Mesenchymal stem cell (in vitro differentiated cells and primary cell): ENCODE measurements around the gene IL3.
A peak's percentile ranks its signal among the peaks of the same experiment; 100 is the strongest.

Experiments
- DNase-seq: peaks from one replicate; pipeline ENCODE4 v3.0.0-alpha.2; 2013
- H2AFZ ChIP-seq: one replicate; pipeline ENCODE4 v1.6.1; 2013; ENCODE audit warnings: low read depth, mild to moderate bottlenecking, control low read depth, inconsistent platforms, low read length, moderate library complexity
- H2AK5ac ChIP-seq: 2 replicates; pipeline ENCODE4 v1.6.1; 2013; ENCODE audit warnings: low read length, moderate library complexity, mild to moderate bottlenecking, inconsistent platforms; ENCODE audit not compliant: severe bottlenecking
- H2BK120ac ChIP-seq: one replicate; pipeline ENCODE4 v1.6.1; 2013; ENCODE audit warnings: low read depth, mild to moderate bottlenecking, inconsistent platforms, low read length, moderate library complexity
- H2BK12ac ChIP-seq, 2 experiments: one replicate each; pipeline ENCODE4 v1.6.1; 2013; ENCODE audit warnings: inconsistent platforms in 2 of 2, low read length in 2 of 2, mild to moderate bottlenecking in 2 of 2, moderate library complexity in 2 of 2, control low read depth in 1 of 2
- H2BK15ac ChIP-seq: one replicate; pipeline ENCODE4 v1.6.1; 2013; ENCODE audit warnings: mild to moderate bottlenecking, low read depth, inconsistent platforms; ENCODE audit not compliant: poor library complexity, severe bottlenecking
- H2BK5ac ChIP-seq: 2 replicates; pipeline ENCODE4 v1.6.1; 2013; ENCODE audit warnings: low read depth, mild to moderate bottlenecking, low read length, control low read depth, inconsistent platforms; ENCODE audit not compliant: poor library complexity, severe bottlenecking
- H3K14ac ChIP-seq, 2 experiments: one replicate each; pipeline ENCODE4 v1.6.1; 2013; ENCODE audit warnings: inconsistent platforms in 2 of 2, low read length in 2 of 2, control low read depth in 1 of 2, mild to moderate bottlenecking in 1 of 2, moderate library complexity in 1 of 2
- H3K18ac ChIP-seq, 2 experiments: one replicate each; pipeline ENCODE4 v1.6.1; 2013; ENCODE audit warnings: inconsistent platforms in 2 of 2, low read length in 2 of 2, control low read depth in 1 of 2, low read depth in 1 of 2, mild to moderate bottlenecking in 1 of 2
- H3K23ac ChIP-seq, 2 experiments: one replicate each; pipeline ENCODE4 v1.6.1; 2013; ENCODE audit warnings: inconsistent platforms in 2 of 2, low read length in 2 of 2, mild to moderate bottlenecking in 2 of 2, moderate library complexity in 2 of 2, control low read depth in 1 of 2
- H3K27ac ChIP-seq: 2 replicates; pipeline ENCODE4 v1.5.1; 2013; ENCODE audit warnings: mild to moderate bottlenecking, moderate library complexity, low read length, control low read depth, inconsistent platforms; ENCODE audit not compliant: poor library complexity, severe bottlenecking
- H3K27me3 ChIP-seq, 2 experiments: 2 replicates each; pipeline versions ENCODE4 v1.6.1 to v1.7.0; 2013; ENCODE audit warnings: low read length in 2 of 2, mild to moderate bottlenecking in 2 of 2, moderate library complexity in 2 of 2, control low read depth in 1 of 2, inconsistent platforms in 1 of 2; ENCODE audit not compliant: control insufficient read depth in 1 of 2, insufficient read depth in 1 of 2
- H3K36me3 ChIP-seq, 2 experiments: 2 replicates each; pipeline versions ENCODE4 v1.6.1 to v1.7.0; 2013; ENCODE audit warnings: low read length in 2 of 2, control low read depth in 1 of 2, inconsistent platforms in 1 of 2, low read depth in 1 of 2, mild to moderate bottlenecking in 1 of 2; ENCODE audit not compliant: insufficient read depth in 2 of 2, control insufficient read depth in 1 of 2
- H3K4ac ChIP-seq, 2 experiments: one replicate each; pipeline ENCODE4 v1.6.1; 2013; ENCODE audit warnings: inconsistent platforms in 2 of 2, low read length in 2 of 2, mild to moderate bottlenecking in 2 of 2, moderate library complexity in 2 of 2, control low read depth in 1 of 2, low read depth in 1 of 2
- H3K4me1 ChIP-seq: 2 replicates; pipeline ENCODE4 v1.6.1; 2013; ENCODE audit warnings: low read depth, low read length, control low read depth; ENCODE audit not compliant: control insufficient read depth, insufficient read depth
- H3K4me2 ChIP-seq: 2 replicates; pipeline ENCODE4 v1.6.1; 2013; ENCODE audit warnings: low read length, mild to moderate bottlenecking, inconsistent platforms; ENCODE audit not compliant: poor library complexity, severe bottlenecking
- H3K4me3 ChIP-seq, 2 experiments: 2 replicates each; pipeline versions ENCODE4 v1.5.1 to v1.7.0; 2013; ENCODE audit warnings: low read length in 2 of 2, mild to moderate bottlenecking in 2 of 2, control low read depth in 1 of 2, low read depth in 1 of 2; ENCODE audit not compliant: insufficient read depth in 1 of 2
- H3K79me1 ChIP-seq: replicated peaks from 2 replicates; pipeline ENCODE4 v1.6.1; 2013; ENCODE audit warnings: mild to moderate bottlenecking, control low read depth, low read length, inconsistent platforms; ENCODE audit not compliant: poor library complexity, severe bottlenecking
- H3K9ac ChIP-seq: 2 replicates; pipeline ENCODE4 v1.7.0; 2013; ENCODE audit warnings: mild to moderate bottlenecking, low read length, moderate library complexity
- H3K9me3 ChIP-seq: 2 replicates; pipeline ENCODE4 v1.7.0; 2013; ENCODE audit warnings: mild to moderate bottlenecking, low read length; ENCODE audit not compliant: control insufficient read depth
- H4K8ac ChIP-seq: one replicate; pipeline ENCODE4 v1.6.1; 2013; ENCODE audit warnings: inconsistent platforms, mild to moderate bottlenecking, low read length, moderate library complexity
- H4K91ac ChIP-seq: one replicate; pipeline ENCODE4 v1.6.1; 2013; ENCODE audit warnings: mild to moderate bottlenecking, low read length, inconsistent platforms
- WGBS: methylation state at CpG from one replicate; pipeline ENCODE4 v1.1.7; 2013; ENCODE audit warnings: mixed read lengths; 5-methylcytosine and 5-hydroxymethylcytosine counted together

IL3 gene

DNA sequence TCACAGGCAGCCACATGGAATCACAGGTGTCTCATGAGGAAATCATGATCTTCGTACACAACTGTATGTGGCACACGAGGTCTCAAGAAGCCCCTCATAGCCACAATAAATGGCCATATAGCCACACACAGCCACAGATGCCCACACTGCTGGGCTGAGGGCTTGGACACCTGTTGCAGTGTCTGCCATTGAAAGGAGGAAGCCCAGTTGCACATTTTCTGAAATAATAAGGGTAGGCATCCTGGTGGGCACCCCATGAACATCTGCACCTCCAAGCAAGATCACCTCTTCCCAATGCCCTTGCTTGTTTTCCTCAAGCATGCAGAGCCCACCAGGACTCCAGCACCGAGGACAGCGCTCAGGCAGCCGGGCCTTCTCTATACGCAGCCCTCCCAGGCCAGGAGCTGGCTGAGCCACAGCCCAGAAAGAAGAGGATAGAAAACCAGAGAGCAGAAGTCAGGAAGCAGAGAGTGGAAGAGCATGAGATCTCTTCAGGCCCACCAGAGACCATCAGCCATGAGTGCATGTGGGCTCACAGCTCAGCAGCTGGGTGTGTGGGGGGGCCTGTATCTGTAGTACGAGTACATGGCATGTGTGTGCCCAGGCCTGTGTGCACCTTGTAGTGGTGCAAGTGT is 48.0 kb upstream of the IL3 start:
- H4K91ac ChIP-seq = no peak overlapping the region
- H2AK5ac ChIP-seq = no peak overlapping the region
- H2BK5ac ChIP-seq = no peak overlapping the region
- DNase-seq = peak; percentile 75
- H2BK120ac ChIP-seq = no peak overlapping the region
- H2AFZ ChIP-seq = no peak overlapping the region
- no peak overlapping the region for H3K18ac ChIP-seq
- no peak overlapping the region for H3K14ac ChIP-seq
- no peaks in the 10 kb centered on the region for H3K36me3 ChIP-seq
- H2BK12ac ChIP-seq = no peak overlapping the region
- peaks cover 66 to 85% of the 10 kb centered on the region in 2 experiments for H3K27me3 ChIP-seq
- H3K4ac ChIP-seq = no peak overlapping the region
- WGBS = 7% methylated on average over 5 of the region's 7 CpGs
- no peak overlapping the region for H2BK15ac ChIP-seq
- H3K4me1 ChIP-seq = peaks cover 11% of the 10 kb centered on the region
- H3K9ac ChIP-seq = no peak overlapping the region
- no peak overlapping the region for H3K23ac ChIP-seq
- no peak overlapping the region for H3K4me3 ChIP-seq
- no peak overlapping the region for H3K4me2 ChIP-seq
- no peak overlapping the region for H3K27ac ChIP-seq
- H3K9me3 ChIP-seq = no peaks in the 10 kb centered on the region
- no peaks in the 10 kb centered on the region for H3K79me1 ChIP-seq
- H4K8ac ChIP-seq = no peak overlapping the region

DNA sequence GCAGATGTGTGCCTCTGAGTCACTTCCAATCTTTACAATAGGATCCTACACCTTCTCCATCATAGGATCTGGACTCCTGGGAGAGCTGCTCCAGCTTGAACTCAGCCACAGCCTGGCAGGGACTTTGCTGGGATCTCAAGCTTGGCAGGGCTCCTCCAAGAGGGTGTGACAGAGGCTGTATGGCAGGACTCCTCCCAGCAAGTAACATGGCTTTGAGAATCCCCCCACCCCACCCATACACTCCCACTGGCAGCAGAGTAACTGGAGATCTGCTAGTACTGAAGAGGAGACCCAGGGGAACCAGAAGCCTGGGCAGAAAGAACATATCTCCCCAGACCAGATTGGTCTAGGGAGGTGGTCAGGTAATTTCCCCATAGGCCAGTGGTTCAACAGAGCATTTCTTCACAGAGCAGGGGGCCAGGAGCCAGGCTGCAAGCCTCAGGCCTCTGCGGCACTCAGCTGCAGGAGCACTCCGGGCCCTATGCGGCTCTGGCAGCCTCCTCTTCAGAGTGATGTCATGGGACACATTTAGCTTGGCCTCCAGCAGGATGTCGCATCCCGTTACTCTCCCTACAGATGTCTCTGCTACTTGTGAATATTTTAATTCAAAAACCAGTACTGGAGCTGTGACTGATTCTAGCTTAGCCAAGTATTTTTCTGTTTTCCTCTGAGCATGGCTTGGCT is 47.3 kb upstream of the IL3 start:
- Histone ChIP-seq H2BK120ac (no peak overlapping the region), H4K91ac (no peak overlapping the region), H3K4me3 (no peak overlapping the region), H2AK5ac (no peak overlapping the region), H4K8ac (no peak overlapping the region), H3K14ac (no peak overlapping the region), H3K27me3 (peaks cover 72 to 90% of the 10 kb centered on the region in 2 experiments), H3K4me2 (no peak overlapping the region), H2BK15ac (no peak overlapping the region), H3K23ac (no peak overlapping the region), H3K18ac (no peak overlapping the region), H2BK5ac (no peak overlapping the region), H3K36me3 (no peaks in the 10 kb centered on the region), H3K27ac (no peak overlapping the region), H2AFZ (no peak overlapping the region), H2BK12ac (no peak overlapping the region), H3K79me1 (no peaks in the 10 kb centered on the region), H3K9me3 (no peaks in the 10 kb centered on the region), H3K4ac (no peak overlapping the region), H3K9ac (no peak overlapping the region), H3K4me1 (peaks cover 11% of the 10 kb centered on the region)
- WGBS = 93% methylated on average over 4 of the region's 5 CpGs
- DNase-seq = no peak

DNA sequence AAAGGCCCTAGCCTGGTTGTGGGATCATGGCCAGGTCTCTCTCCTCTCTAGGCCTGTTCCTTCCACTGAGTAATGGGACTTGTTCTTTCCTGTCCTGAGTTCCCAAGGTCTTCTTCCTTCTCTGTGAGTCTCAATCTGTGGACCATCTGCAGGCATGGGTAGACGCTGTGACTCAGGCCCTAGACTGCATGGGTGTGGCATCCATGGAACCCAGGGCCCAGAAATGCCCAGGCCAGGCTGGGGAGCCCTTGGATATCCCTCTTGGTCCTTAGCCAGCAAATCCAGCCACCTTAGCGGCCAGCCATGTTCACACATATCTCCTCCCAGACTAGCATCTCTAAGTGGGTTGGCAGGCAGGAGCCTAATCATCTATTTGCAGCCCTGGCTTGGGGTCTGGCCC is 46.7 kb upstream of the IL3 start:
- no peak overlapping the region for H3K18ac ChIP-seq
- H3K36me3 ChIP-seq = no peaks in the 10 kb centered on the region
- no peak overlapping the region for H2AFZ ChIP-seq
- no peaks in the 10 kb centered on the region for H3K79me1 ChIP-seq
- no peak overlapping the region for H3K27ac ChIP-seq
- H3K9me3 ChIP-seq = no peaks in the 10 kb centered on the region
- H2BK120ac ChIP-seq = no peak overlapping the region
- no peak overlapping the region for H2AK5ac ChIP-seq
- H3K4me3 ChIP-seq = no peak overlapping the region
- H3K23ac ChIP-seq = no peak overlapping the region
- no peak overlapping the region for H3K4me2 ChIP-seq
- H3K4me1 ChIP-seq = peaks cover 11% of the 10 kb centered on the region
- no peak overlapping the region for H4K91ac ChIP-seq
- no peak overlapping the region for H3K9ac ChIP-seq
- H4K8ac ChIP-seq = no peak overlapping the region
- 77% methylated on average over 2 of the region's 2 CpGs for WGBS
- H2BK5ac ChIP-seq = no peak overlapping the region
- H2BK15ac ChIP-seq = no peak overlapping the region
- peaks cover 68 to 89% of the 10 kb centered on the region in 2 experiments for H3K27me3 ChIP-seq
- H3K4ac ChIP-seq = no peak overlapping the region
- no peak overlapping the region for H3K14ac ChIP-seq
- DNase-seq = no peak
- no peak overlapping the region for H2BK12ac ChIP-seq

DNA sequence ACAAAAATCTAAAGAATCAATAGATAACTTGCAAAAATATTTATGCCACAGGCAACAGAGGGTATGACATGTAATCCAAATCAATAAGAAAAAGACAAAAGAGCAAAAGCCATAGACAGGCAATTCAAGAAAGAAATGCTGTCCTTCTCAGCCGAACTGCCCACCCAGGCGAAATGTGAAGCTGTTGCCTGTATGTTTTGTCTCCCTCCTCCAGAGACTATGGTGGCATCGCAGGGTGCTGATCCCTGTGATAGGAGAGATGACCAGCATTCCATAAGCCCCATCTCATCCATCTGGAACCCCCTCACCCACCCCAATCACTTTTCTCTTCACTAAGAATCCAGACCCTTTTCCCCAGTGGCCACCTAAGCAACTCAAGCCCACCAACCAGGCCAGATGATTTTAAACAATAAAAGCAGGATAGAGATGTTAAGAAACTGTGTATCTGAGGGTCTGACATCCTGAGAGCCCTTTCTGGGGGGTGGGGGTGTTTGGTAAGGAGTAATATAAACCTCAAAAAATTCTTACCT is 43.7 kb upstream of the IL3 start:
- Histone ChIP-seq H3K36me3 (no peaks in the 10 kb centered on the region), H2BK5ac (no peak overlapping the region), H3K9me3 (no peaks in the 10 kb centered on the region), H3K79me1 (no peaks in the 10 kb centered on the region), H4K91ac (no peak overlapping the region), H3K9ac (no peak overlapping the region), H2BK120ac (no peak overlapping the region), H3K4me1 (peaks cover 3% of the 10 kb centered on the region), H3K4me3 (no peak overlapping the region), H3K4me2 (no peak overlapping the region), H3K23ac (no peak overlapping the region), H2BK15ac (no peak overlapping the region), H2BK12ac (no peak overlapping the region), H3K14ac (no peak overlapping the region), H2AFZ (no peak overlapping the region), H3K27me3 (peaks cover 63 to 82% of the 10 kb centered on the region in 2 experiments), H3K18ac (no peak overlapping the region), H3K4ac (no peak overlapping the region), H3K27ac (no peak overlapping the region), H4K8ac (no peak overlapping the region), H2AK5ac (no peak overlapping the region)
- DNase-seq = no peak
- WGBS = 87% methylated on average over 3 of the region's 3 CpGs
